ENCODE results near the gene TMED3. TPM values are rescaled to one million over a fixed set of nuclear protein-coding genes. Genes with fewer than 3 reads are reported as not detected.

TMED3 gene
- total and polyA plus RNA-seq, 2 donors from 2014 or later, result 40.5 to 105 TPM

DNA sequence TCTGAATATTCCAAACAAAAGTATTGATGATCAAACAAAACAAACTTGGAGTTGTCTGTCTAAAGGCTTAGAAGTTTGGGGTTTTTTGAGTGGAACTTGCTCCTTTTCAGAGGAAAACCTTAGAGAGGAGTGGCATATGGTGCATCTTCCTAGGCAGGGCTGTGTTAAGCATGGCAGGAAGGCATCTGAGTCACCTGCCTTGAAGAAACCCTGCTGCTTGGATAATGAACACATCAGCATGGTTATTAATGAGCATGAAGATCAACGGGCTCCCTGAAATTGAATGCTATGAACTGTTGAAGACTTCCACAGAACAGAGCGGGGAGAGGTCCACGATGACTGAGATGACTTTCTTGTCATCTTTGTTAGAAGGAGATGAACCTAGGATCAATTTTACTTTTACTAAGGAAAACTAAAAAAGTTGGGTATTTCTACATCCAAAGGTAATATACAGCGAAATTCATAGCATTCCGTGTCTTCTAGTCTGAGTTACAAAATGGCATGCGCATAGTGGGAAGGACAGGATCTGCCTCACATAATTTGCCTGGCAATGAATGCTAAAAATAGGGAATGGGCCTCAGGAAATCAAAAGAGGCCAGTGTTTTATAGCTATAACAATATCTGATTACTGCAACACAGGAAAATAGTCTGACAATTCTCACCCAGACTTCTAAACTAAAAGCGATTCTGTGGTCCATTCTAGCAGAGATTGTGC lies 11.6 kb upstream of the TMED3 start:
- FAIRE-seq, result no peak
- H3K9ac ChIP-seq (ENCODE audit: low read length in 3 of 3), result no peak overlapping the region

DNA sequence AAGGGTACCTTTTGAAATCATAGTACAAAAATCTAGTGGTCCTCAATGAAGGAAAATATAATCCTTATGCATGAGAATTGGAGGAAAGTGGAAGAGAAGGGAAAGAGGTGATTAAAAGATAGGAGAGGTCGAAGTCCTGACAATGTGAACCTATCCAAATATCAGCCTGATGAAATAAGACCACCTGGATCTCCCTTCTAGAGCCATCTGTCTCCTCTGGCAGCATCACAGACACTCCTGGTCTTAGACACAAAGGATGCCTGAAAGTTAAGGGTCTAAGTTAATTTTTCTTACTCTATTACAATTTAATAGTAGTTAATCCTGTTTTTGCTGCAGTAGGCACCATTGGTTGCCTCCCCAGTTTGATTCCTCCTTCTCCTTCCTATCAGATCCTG lies 11.1 kb upstream of the TMED3 start:
- Histone ChIP-seq H3K27ac (ENCODE audit: low read depth in 2 of 2, low read length in 2 of 2) (no peak overlapping the region), H3K4me1 (ENCODE audit: control insufficient read depth in 2 of 3, insufficient read depth in 2 of 3, low read depth in 1 of 3, low read length in 3 of 3) (no peaks in the 10 kb centered on the region), H3K9ac (ENCODE audit: low read length in 3 of 3) (no peak overlapping the region), H3K9me3 (ENCODE audit: control insufficient read depth in 2 of 3, insufficient read depth in 1 of 3, low read length in 3 of 3) (no peaks in the 10 kb centered on the region), H3K4me3 (ENCODE audit: low read length in 3 of 3) (no peak overlapping the region), H3K36me3 (ENCODE audit: control insufficient read depth in 2 of 3, insufficient read depth in 3 of 3, low read length in 3 of 3) (no peaks in the 10 kb centered on the region), H3K27me3 (ENCODE audit: control insufficient read depth, insufficient read depth, low read length) (no peaks in the 10 kb centered on the region)
- intact Hi-C loops (cut with DNase I), result no loop called here
- FAIRE-seq, result no peak
- TF ChIP-seq, protein P1, sequence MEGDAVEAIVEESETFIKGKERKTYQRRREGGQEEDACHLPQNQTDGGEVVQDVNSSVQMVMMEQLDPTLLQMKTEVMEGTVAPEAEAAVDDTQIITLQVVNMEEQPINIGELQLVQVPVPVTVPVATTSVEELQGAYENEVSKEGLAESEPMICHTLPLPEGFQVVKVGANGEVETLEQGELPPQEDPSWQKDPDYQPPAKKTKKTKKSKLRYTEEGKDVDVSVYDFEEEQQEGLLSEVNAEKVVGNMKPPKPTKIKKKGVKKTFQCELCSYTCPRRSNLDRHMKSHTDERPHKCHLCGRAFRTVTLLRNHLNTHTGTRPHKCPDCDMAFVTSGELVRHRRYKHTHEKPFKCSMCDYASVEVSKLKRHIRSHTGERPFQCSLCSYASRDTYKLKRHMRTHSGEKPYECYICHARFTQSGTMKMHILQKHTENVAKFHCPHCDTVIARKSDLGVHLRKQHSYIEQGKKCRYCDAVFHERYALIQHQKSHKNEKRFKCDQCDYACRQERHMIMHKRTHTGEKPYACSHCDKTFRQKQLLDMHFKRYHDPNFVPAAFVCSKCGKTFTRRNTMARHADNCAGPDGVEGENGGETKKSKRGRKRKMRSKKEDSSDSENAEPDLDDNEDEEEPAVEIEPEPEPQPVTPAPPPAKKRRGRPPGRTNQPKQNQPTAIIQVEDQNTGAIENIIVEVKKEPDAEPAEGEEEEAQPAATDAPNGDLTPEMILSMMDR (IDR thresholded peaks at IDR 0.05; ENCODE audit: borderline replicate concordance, extremely low read depth, insufficient read depth), result no peak
- no peak for DNase-seq

More for the DNA sequence above, 11.6 kb upstream of the TMED3 start:
- H3K27me3 ChIP-seq (ENCODE audit: control insufficient read depth, insufficient read depth, low read length), result no peaks in the 10 kb centered on the region
- intact Hi-C loops (cut with DNase I), result no loop called here
- H3K4me3 ChIP-seq (ENCODE audit: low read length in 3 of 3), result no peak overlapping the region
- DNase-seq, result no peak
- no peaks in the 10 kb centered on the region for H3K9me3 ChIP-seq (ENCODE audit: control insufficient read depth in 2 of 3, insufficient read depth in 1 of 3, low read length in 3 of 3)
- H3K36me3 ChIP-seq (ENCODE audit: control insufficient read depth in 2 of 3, insufficient read depth in 3 of 3, low read length in 3 of 3), result no peaks in the 10 kb centered on the region
- H3K4me1 ChIP-seq (ENCODE audit: control insufficient read depth in 2 of 3, insufficient read depth in 2 of 3, low read depth in 1 of 3, low read length in 3 of 3), result no peaks in the 10 kb centered on the region
- TF ChIP-seq, protein P1 (IDR thresholded peaks at IDR 0.05; ENCODE audit: borderline replicate concordance, extremely low read depth, insufficient read depth), result no peak
- no peak overlapping the region for H3K27ac ChIP-seq (ENCODE audit: low read depth in 2 of 2, low read length in 2 of 2)

- intact Hi-C loops (cut with DNase I), result no loop called here
- TF ChIP-seq, protein P1 (IDR thresholded peaks at IDR 0.05; ENCODE audit: borderline replicate concordance, extremely low read depth, insufficient read depth), result no peak
- Histone ChIP-seq H3K4me1 (ENCODE audit: control insufficient read depth in 2 of 3, insufficient read depth in 2 of 3, low read depth in 1 of 3, low read length in 3 of 3) (peaks cover 0 to 7% (median 0%) of the 10 kb centered on the region in 3 donors), H3K27ac (ENCODE audit: low read depth in 2 of 2, low read length in 2 of 2) (no peak overlapping the region), H3K4me3 (ENCODE audit: low read length in 3 of 3) (no peak overlapping the region), H3K27me3 (ENCODE audit: control insufficient read depth, insufficient read depth, low read length) (peaks cover 3% of the 10 kb centered on the region), H3K9ac (ENCODE audit: low read length in 3 of 3) (no peak overlapping the region), H3K36me3 (ENCODE audit: control insufficient read depth in 2 of 3, insufficient read depth in 3 of 3, low read length in 3 of 3) (no peaks in the 10 kb centered on the region), H3K9me3 (ENCODE audit: control insufficient read depth in 2 of 3, insufficient read depth in 1 of 3, low read length in 3 of 3) (no peaks in the 10 kb centered on the region)
- DNase-seq (no peak), FAIRE-seq (no peak)
These were observed 3.7 kb upstream of the TMED3 start for GRCh38 chr15:79307251-79307650.

Measured in kidney (tissue), 14 donors.